Measurements from ENCODE around the gene PCDH9.
"Not testable (repeated sequence)": the region's sequence is repeated elsewhere in the genome, so short reads cannot be mapped to it uniquely, and the experiment has no call there.

- not testable (repeated sequence) for TF ChIP-seq CTCF (IDR thresholded peaks at IDR 0.05; ENCODE audit: low read length); EZH2 (IDR thresholded peaks at IDR 0.05; ENCODE audit: borderline replicate concordance, low read length)
Measured at GRCh38 chr13:66881170-66881569, 349.0 kb downstream of the PCDH9 start.

Data from OCI-LY1 (cell line).